Measurements from ENCODE around the gene APOL1.

GRCh38 chr22:36296690-36297089, 43.8 kb downstream of the APOL1 start:
- no peak for TF ChIP-seq CTCF (IDR thresholded peaks at IDR 0.05)
- no peak for TF ChIP-seq ZFX (IDR thresholded peaks at IDR 0.05; ENCODE audit: borderline replicate concordance)

Measured in 22Rv1 (cell line).